Endothelial cell of umbilical vein (primary cell): Measurements from ENCODE around the gene MED27.

Experiments
- EZH2 ChIP-seq: IDR thresholded peaks from 2 replicates; pipeline ENCODE4 v1.6.1; 2012; ENCODE audit warnings: borderline replicate concordance, low read depth, mild to moderate bottlenecking, moderate library complexity, low read length, inconsistent platforms; ENCODE audit not compliant: severe bottlenecking
- JUN ChIP-seq: IDR thresholded peaks from 2 replicates; pipeline ENCODE4 v1.6.1; 2011; ENCODE audit warnings: borderline replicate concordance, low read depth; ENCODE audit not compliant: insufficient read length, insufficient read depth
- POLR2AphosphoS5 ChIP-seq: IDR thresholded peaks from 2 replicates; pipeline ENCODE4 v1.6.1; 2012; ENCODE audit warnings: low read depth, mild to moderate bottlenecking, control low read depth, low read length, moderate library complexity; ENCODE audit not compliant: insufficient read depth
- TF ChIP-seq, protein P1 (sequence below), 2 donors: IDR thresholded peaks; 1 replicate in 1 of 2; 2 replicates in 1 of 2; pipeline ENCODE4 v1.5.1; 2011; ENCODE audit warnings: low read length in 2 of 2, mild to moderate bottlenecking in 2 of 2, moderate library complexity in 2 of 2, control low read depth in 1 of 2, inconsistent platforms in 1 of 2, low read depth in 1 of 2; ENCODE audit not compliant: insufficient read depth in 1 of 2; ENCODE audit errors: extremely low read depth in 1 of 2

DNA sequence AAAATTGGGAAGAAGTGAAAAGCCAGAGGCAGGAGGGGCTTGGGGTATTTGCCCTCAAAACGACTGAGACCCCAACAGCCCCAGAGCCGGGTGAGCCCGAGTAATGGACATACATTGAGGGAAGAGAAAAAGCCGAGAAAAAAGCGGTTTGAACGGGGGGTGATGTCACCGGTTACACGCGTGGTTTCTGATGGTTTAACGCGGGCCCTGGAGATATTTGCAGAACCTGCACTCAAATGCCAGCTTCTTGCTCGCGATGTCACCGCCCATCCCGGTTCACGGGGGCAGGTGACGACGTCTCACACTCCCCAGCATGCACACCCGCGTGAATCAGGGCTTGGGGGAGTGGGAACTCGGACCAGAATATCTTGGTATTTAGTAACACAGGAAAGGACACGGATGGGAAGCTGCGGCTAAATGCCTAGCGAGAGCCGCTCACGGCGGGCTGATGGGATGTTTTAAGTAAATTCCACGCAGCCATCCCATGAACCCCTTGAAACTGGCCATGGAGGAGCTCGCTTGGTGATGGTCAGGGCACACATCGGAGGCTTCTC is 237.8 kb downstream of the MED27 start:
- TF ChIP-seq POLR2AphosphoS5 (no peak), JUN (no peak), EZH2 (no peak)
- TF ChIP-seq, protein P1, sequence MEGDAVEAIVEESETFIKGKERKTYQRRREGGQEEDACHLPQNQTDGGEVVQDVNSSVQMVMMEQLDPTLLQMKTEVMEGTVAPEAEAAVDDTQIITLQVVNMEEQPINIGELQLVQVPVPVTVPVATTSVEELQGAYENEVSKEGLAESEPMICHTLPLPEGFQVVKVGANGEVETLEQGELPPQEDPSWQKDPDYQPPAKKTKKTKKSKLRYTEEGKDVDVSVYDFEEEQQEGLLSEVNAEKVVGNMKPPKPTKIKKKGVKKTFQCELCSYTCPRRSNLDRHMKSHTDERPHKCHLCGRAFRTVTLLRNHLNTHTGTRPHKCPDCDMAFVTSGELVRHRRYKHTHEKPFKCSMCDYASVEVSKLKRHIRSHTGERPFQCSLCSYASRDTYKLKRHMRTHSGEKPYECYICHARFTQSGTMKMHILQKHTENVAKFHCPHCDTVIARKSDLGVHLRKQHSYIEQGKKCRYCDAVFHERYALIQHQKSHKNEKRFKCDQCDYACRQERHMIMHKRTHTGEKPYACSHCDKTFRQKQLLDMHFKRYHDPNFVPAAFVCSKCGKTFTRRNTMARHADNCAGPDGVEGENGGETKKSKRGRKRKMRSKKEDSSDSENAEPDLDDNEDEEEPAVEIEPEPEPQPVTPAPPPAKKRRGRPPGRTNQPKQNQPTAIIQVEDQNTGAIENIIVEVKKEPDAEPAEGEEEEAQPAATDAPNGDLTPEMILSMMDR (IDR thresholded peaks at IDR 0.05; ENCODE audit: extremely low read depth in 1 of 2, insufficient read depth in 1 of 2, low read depth in 1 of 2, low read length in 2 of 2): no peak
